GM23338 (cell line): Measurements from ENCODE around the gene DCD. TPM values are rescaled to one million over a fixed set of nuclear protein-coding genes. Genes with fewer than 3 reads are reported as not detected.

ENCODE experiments used
- ATAC-seq: fragments of 200-7000 bp; cut with Tn5 transposase; 3 replicates; pipeline ENCODE4 v1.9.1; 2020
- DNase-seq: peaks from one replicate; pipeline ENCODE4 v3.0.0-alpha.2; 2015; ENCODE audit warnings: low spot score
- H2AFZ ChIP-seq: fragments of 200-600 bp; sonication (generic); 2 replicates; pipeline ENCODE4 v1.8.0; 2016; ENCODE audit warnings: antibody characterized with exemption, mild to moderate bottlenecking, moderate library complexity
- H3F3A ChIP-seq: fragments of 200-600 bp; sonication (generic); replicated peaks from 2 replicates; pipeline ENCODE4 v1.8.0; 2017; ENCODE audit warnings: antibody characterized with exemption, mixed run types, low read depth
- H3K27ac ChIP-seq: fragments of 200-600 bp; sonication (generic); 2 replicates; pipeline ENCODE4 v1.6.1; 2016; ENCODE audit warnings: low read depth
- H3K27me3 ChIP-seq: fragments of 200-600 bp; sonication (generic); 2 replicates; pipeline ENCODE4 v1.8.0; 2016; ENCODE audit warnings: mild to moderate bottlenecking, mixed run types, moderate library complexity; ENCODE audit not compliant: insufficient read depth
- H3K36me3 ChIP-seq: fragments of 200-600 bp; sonication (generic); 2 replicates; pipeline ENCODE4 v1.8.0; 2016; ENCODE audit warnings: mild to moderate bottlenecking; ENCODE audit not compliant: insufficient read depth
- H3K4me1 ChIP-seq: fragments of 200-600 bp; sonication (generic); 2 replicates; pipeline ENCODE4 v1.8.0; 2016; ENCODE audit warnings: mild to moderate bottlenecking, moderate library complexity; ENCODE audit not compliant: insufficient read depth
- H3K4me2 ChIP-seq: fragments of 200-600 bp; sonication (generic); 2 replicates; pipeline ENCODE4 v1.7.1; 2017; ENCODE audit warnings: mixed run types
- H3K4me3 ChIP-seq: fragments of 200-600 bp; sonication (generic); 2 replicates; pipeline ENCODE4 v1.6.1; 2016; ENCODE audit warnings: mixed run types
- H3K79me2 ChIP-seq: fragments of 200-600 bp; sonication (generic); replicated peaks from 2 replicates; pipeline ENCODE4 v1.8.0; 2017; ENCODE audit warnings: mild to moderate bottlenecking; ENCODE audit not compliant: insufficient read depth
- H3K9me2 ChIP-seq: fragments of 200-600 bp; sonication (generic); 2 replicates; pipeline ENCODE4 v1.8.0; 2017; ENCODE audit not compliant: insufficient read depth
- H4K20me1 ChIP-seq: fragments of 200-600 bp; sonication (generic); replicated peaks from 2 replicates; pipeline ENCODE4 v1.8.0; 2017; ENCODE audit warnings: mild to moderate bottlenecking; ENCODE audit not compliant: insufficient read depth
- H3K27ac Mint-ChIP-seq: 2 replicates; pipeline ENCODE4 v1.8.0; 2020; ENCODE audit warnings: inconsistent platforms, mild to moderate bottlenecking, moderate library complexity, mixed read lengths
- H3K27me3 Mint-ChIP-seq: 3 replicates; pipeline ENCODE4 v1.8.0; 2022; ENCODE audit warnings: low read depth, mild to moderate bottlenecking, moderate library complexity, mixed read lengths, inconsistent platforms; ENCODE audit not compliant: insufficient read depth, poor library complexity
- H3K36me3 Mint-ChIP-seq: 3 replicates; pipeline ENCODE4 v1.8.0; 2021; ENCODE audit warnings: low read depth, mild to moderate bottlenecking, inconsistent platforms, moderate library complexity, mixed read lengths
- H3K4me1 Mint-ChIP-seq: 3 replicates; pipeline ENCODE4 v1.8.0; 2020; ENCODE audit warnings: mild to moderate bottlenecking, inconsistent platforms, mixed read lengths
- H3K4me3 Mint-ChIP-seq: 3 replicates; pipeline ENCODE4 v1.8.0; 2021; ENCODE audit warnings: moderate library complexity, mild to moderate bottlenecking, inconsistent platforms, mixed read lengths
- H3K9me3 Mint-ChIP-seq: 3 replicates; pipeline ENCODE4 v1.8.0; 2020; ENCODE audit warnings: moderate library complexity, mild to moderate bottlenecking, inconsistent platforms, mixed read lengths
- CREB1 ChIP-seq: fragments of 250-450 bp; sonication (Bioruptor Pico); IDR thresholded peaks from 2 replicates; pipeline ENCODE4 v1.5.0; 2020; ENCODE audit warnings: low read depth, mild to moderate bottlenecking, moderate library complexity
- ETS1 ChIP-seq: IDR thresholded peaks from 2 replicates; pipeline ENCODE4 v1.6.1; 2016; ENCODE audit warnings: antibody characterized with exemption
- EZH2 ChIP-seq: fragments of 200-600 bp; sonication (generic); IDR thresholded peaks from one replicate; pipeline ENCODE4 v1.8.0; 2017; ENCODE audit warnings: antibody characterized with exemption, mild to moderate bottlenecking, low read depth; ENCODE audit not compliant: unreplicated experiment
- EZH2phosphoT487 ChIP-seq: fragments of 200-600 bp; sonication (generic); IDR thresholded peaks from one replicate; pipeline ENCODE4 v1.8.1; 2018; ENCODE audit warnings: antibody characterized with exemption; ENCODE audit not compliant: unreplicated experiment
- JUNB ChIP-seq: IDR thresholded peaks from one replicate; pipeline ENCODE4 v1.6.1; 2016; ENCODE audit warnings: antibody characterized with exemption; ENCODE audit not compliant: unreplicated experiment
- NANOG ChIP-seq: IDR thresholded peaks from 2 replicates; pipeline ENCODE4 v1.6.1; 2016; ENCODE audit warnings: antibody characterized with exemption, borderline replicate concordance
- POLR2AphosphoS5 ChIP-seq: IDR thresholded peaks from 2 replicates; pipeline ENCODE4 v1.6.1; 2016; ENCODE audit warnings: antibody characterized with exemption, low read depth
- REST ChIP-seq: IDR thresholded peaks from one replicate; pipeline ENCODE4 v1.6.1; 2018; ENCODE audit warnings: antibody characterized with exemption; ENCODE audit not compliant: unreplicated experiment
- ZNF331 ChIP-seq: fragments of 250-450 bp; sonication (Bioruptor Pico); IDR thresholded peaks from 2 replicates; pipeline ENCODE4 v1.5.0; 2020; ENCODE audit warnings: low read depth, mild to moderate bottlenecking, moderate library complexity
- ZNF462 ChIP-seq: fragments of 250-450 bp; sonication (Bioruptor Pico); IDR thresholded peaks from 2 replicates; pipeline ENCODE4 v1.5.0; 2020; ENCODE audit warnings: mild to moderate bottlenecking, moderate library complexity
- polyA plus RNA-seq: library from polyadenylated mRNA; unstranded; fragments of >200 nt; fragmentation: Nextera tagmentation; extraction: Ambion mirVana; gene quantifications from 2 replicates; pipeline ENCODE4 v1.2.1, GENCODE V29; 2016
- total RNA-seq: library from RNA; depleted of rRNA; stranded (reverse); fragments of >200 nt; shearing (Covaris generic); gene quantifications from 2 replicates; pipeline ENCODE4 v1.2.3, GENCODE V29; 2014

The DCD gene
- total and polyA plus RNA-seq, 2 experiments from 2014 or later: not detected

GRCh38 chr12:54608769-54609168 lies 39.4 kb downstream of the DCD start:
- DNase-seq: no peak
- no peaks in the 10 kb centered on the region for H3F3A ChIP-seq
- H3K4me3 Mint-ChIP-seq: no peak overlapping the region
- H3K36me3 ChIP-seq: no peaks in the 10 kb centered on the region
- no peak overlapping the region; the same call in 1 of the 2 replicates for H2AFZ ChIP-seq
- no peak overlapping the region for H3K4me3 ChIP-seq
- no peaks in the 10 kb centered on the region for H3K79me2 ChIP-seq
- H3K27ac Mint-ChIP-seq: no peak overlapping the region
- H3K27me3 Mint-ChIP-seq: peaks cover 10% of the 10 kb centered on the region
- H3K4me2 ChIP-seq: no peak overlapping the region
- no peaks in the 10 kb centered on the region for H3K9me3 Mint-ChIP-seq
- no peaks in the 10 kb centered on the region for H3K4me1 ChIP-seq
- peaks cover 4% of the 10 kb centered on the region; the same call in 2 of the 3 replicates for H3K4me1 Mint-ChIP-seq
- H3K27ac ChIP-seq: no peak overlapping the region
- TF ChIP-seq POLR2AphosphoS5: no peak
- TF ChIP-seq ZNF462 (CRISPR knock-in tag): no peak
- no peak for TF ChIP-seq EZH2phosphoT487
- TF ChIP-seq NANOG: no peak
- no peak for TF ChIP-seq JUNB
- TF ChIP-seq CREB1 (CRISPR knock-in tag): no peak
- no peak for ATAC-seq
- H3K27me3 ChIP-seq: peaks cover 22% of the 10 kb centered on the region
- no peaks in the 10 kb centered on the region for H4K20me1 ChIP-seq
- H3K36me3 Mint-ChIP-seq: no peaks in the 10 kb centered on the region
- 0 out of 2 replicates have a peak, but pooled peaks cover 6% of the 10 kb centered on the region for H3K9me2 ChIP-seq

GRCh38 chr12:54608156-54608555 lies 40.0 kb downstream of the DCD start:
- DNase-seq (no peak), ATAC-seq (no peak)
- H3F3A ChIP-seq: no peaks in the 10 kb centered on the region
- H3K36me3 Mint-ChIP-seq: no peaks in the 10 kb centered on the region
- no peak overlapping the region for H3K4me3 ChIP-seq
- H3K27ac Mint-ChIP-seq: no peak overlapping the region
- H3K27ac ChIP-seq: no peak overlapping the region
- peaks cover 22% of the 10 kb centered on the region for H3K27me3 ChIP-seq
- 0 out of 2 replicates have a peak, but pooled peaks cover 6% of the 10 kb centered on the region for H3K9me2 ChIP-seq
- no peaks in the 10 kb centered on the region for H4K20me1 ChIP-seq
- no peaks in the 10 kb centered on the region for H3K9me3 Mint-ChIP-seq
- no peaks in the 10 kb centered on the region for H3K36me3 ChIP-seq
- H3K4me2 ChIP-seq: no peak overlapping the region
- no peaks in the 10 kb centered on the region for H3K79me2 ChIP-seq
- H3K4me1 ChIP-seq: no peaks in the 10 kb centered on the region
- peaks cover 7% of the 10 kb centered on the region for H3K27me3 Mint-ChIP-seq
- H3K4me1 Mint-ChIP-seq: peaks cover 6% of the 10 kb centered on the region; the same call in 2 of the 3 replicates
- H2AFZ ChIP-seq: no peak overlapping the region; the same call in 1 of the 2 replicates
- H3K4me3 Mint-ChIP-seq: no peak overlapping the region
- TF ChIP-seq NANOG (no peak), ZNF331 (no peak), REST (no peak), POLR2AphosphoS5 (no peak), EZH2phosphoT487 (no peak), JUNB (no peak), CREB1 (CRISPR knock-in tag) (no peak), ETS1 (no peak), EZH2 (no peak)
